Hematopoietic multipotent progenitor cell treated with erythropoietin and hydrocortisone succinate and interleukin-3 and kit ligand, for 15 days (in vitro differentiated cells): Measurements from ENCODE around the gene TARS1.
"Not testable (repeated sequence)": the region's sequence is repeated elsewhere in the genome, so short reads cannot be mapped to it uniquely, and the experiment has no call there.

ENCODE experiments used
- DNase-seq: peaks from one replicate; pipeline ENCODE4 v3.0.0-alpha.2; 2015; ENCODE audit warnings: low spot score

The TARS1 gene

GRCh38 chr5:33488558-33489355 lies 48.0 kb downstream of the TARS1 start:
- no peak for DNase-seq

GRCh38 chr5:33489481-33490067 lies 48.8 kb downstream of the TARS1 start:
- no peak for DNase-seq

DNA sequence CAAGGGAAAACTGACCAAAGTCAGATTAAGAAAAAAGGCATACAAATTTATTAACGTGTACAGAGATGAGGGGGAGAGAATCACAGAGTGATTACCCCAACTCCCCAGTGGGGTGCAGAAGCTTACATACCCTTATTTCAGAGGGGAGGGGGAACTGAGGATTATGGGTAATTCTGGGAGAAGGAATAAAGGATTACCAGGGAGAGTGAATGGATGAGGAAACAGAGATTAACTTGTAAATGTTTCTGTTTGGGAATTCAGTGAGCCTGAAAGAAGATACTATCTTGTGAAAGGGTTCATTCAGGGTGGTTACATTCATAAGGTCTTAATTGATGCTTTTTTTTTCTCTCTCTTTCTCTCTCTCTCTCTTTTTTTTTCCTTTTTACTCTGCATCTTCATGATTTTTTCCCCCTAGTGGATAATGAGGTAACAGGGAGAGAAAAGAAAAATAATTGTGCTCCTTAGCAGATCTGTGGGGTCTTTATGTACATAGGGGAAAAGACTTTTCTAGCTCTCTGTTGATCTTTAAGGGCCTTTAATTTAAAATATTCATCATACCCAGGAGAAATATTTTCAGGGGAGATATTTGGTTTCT lies 49.4 kb downstream of the TARS1 start:
- no peak for DNase-seq

GRCh38 chr5:33491941-33492340 lies 51.2 kb downstream of the TARS1 start:
- DNase-seq, result no peak

- DNase-seq, result no peak
These were observed 53.7 kb downstream of the TARS1 start for GRCh38 chr5:33494466-33494865.

DNA sequence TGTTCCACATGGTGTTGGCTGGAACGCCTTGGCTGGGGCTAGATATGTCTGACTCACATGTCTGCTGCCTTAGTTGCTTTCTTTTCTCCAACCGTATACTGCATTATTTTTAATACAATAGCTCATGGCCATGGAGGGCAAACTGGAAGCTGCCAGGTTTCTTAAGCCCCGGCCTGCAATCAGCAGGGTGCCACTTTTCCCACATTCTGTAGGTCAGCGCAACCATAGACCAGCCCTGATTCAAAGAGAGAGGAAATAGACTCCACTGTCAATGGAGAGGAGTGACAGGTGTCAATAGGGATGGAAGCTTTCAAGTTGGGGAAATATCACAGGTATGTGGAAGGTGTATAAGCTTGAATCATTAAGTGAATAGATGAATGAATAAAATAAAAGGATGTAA lies 60.5 kb downstream of the TARS1 start:
- DNase-seq, result no peak

DNA sequence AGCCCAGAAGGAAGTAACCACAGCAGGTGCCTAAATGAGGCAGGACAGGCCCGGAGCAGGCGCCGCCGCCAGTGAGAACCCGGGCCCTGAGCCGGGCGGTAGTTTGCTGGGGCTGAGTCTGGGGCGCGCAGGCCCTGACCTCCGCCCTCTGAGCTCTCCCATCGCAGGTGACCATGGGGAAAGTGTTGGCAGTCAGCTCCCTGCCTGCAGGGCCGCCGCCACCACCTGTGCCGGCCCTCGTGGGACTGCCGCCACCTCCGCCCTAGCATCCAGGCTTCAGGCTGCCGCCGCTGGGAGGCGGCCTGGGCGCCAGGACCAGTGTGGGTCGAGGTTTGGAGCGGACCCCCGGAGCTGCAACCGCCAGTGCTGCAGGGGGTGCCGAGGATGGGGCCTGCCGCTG lies 61.1 kb downstream of the TARS1 start:
- DNase-seq, result no peak

GRCh38 chr5:33504570-33504969 lies 63.8 kb downstream of the TARS1 start:
- DNase-seq, result no peak

DNA sequence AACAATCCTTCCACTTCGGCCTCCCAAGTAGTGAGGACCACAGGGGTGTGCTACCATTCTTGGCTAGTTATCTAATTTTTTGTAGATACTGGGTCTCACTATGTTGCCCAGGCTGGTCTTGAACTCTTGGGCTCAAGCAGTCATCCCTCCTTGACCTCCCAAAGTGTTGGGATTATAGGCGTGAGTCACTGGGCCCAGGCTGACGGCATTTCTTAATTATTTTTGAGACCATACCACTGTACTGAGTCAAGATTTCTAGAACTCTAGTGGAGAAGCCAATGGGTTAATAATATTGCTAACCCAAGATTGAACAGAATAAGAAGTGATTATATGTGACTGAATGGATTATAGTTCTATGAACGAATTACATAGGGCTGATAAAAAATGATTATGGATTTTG lies 66.7 kb downstream of the TARS1 start:
- DNase-seq, result no peak

- DNase-seq, result no peak
These were observed 68.3 kb downstream of the TARS1 start for GRCh38 chr5:33509036-33509435.

DNA sequence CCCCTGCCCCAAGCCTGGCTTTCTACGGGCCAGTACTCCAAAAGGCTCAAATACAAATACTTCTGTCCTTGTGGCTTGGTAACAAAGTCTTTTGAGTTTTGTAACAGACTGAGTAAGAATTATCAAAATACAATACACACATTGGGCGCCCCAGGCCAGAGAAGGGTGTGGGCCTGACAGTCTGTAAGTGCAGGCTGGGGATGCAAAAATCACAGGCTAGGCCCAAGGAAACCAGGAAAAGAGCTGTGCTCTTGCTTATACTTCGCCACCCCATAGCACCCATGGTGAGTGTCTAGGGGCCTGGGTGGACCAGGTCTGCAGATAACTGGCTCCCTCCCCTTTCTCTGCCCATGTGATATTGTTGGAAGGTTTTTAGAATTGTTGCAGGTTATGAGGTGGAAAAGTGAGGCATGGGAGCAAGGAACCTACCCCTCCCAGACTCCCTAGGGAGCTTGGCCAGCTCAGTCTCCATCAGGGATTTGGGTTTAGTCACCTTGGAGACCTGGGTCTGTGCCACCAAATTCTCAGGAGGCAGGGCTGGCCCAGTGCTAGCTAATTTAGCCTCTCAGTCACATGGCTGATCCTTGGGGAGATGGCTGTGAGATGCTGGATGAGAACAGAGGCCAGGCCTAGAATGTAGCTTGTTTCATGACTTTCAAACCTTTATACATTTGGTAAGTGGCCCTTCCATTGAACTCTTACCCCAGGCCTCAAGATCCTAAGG lies 72.9 kb downstream of the TARS1 start:
- DNase-seq, result no peak

GRCh38 chr5:33515366-33515765 lies 74.6 kb downstream of the TARS1 start:
- not testable (repeated sequence) for DNase-seq

DNA sequence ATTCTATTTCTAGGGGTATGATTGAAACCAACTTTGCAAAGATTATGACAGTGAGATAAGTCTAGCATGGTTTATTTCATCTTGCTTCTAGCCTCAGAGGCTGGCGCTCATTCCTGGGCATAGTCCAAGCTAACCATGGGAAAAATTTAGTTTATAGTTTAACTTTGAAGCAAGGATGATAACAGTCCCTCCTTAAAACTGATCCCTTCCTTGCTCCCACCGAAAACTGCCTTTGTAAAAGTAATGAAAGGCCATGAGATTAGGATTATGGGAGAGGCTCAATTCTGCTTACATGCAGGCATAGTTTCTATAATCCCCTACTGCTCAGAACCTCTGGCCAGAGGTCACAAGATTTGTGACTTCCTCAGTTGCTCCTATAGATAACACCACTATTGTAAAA lies 75.7 kb downstream of the TARS1 start:
- DNase-seq, result no peak
